ENCODE measurements around the gene LGR5. TPM values are rescaled to one million over a fixed set of nuclear protein-coding genes. Genes with fewer than 3 reads are reported as not detected.

Gene LGR5, protein sequence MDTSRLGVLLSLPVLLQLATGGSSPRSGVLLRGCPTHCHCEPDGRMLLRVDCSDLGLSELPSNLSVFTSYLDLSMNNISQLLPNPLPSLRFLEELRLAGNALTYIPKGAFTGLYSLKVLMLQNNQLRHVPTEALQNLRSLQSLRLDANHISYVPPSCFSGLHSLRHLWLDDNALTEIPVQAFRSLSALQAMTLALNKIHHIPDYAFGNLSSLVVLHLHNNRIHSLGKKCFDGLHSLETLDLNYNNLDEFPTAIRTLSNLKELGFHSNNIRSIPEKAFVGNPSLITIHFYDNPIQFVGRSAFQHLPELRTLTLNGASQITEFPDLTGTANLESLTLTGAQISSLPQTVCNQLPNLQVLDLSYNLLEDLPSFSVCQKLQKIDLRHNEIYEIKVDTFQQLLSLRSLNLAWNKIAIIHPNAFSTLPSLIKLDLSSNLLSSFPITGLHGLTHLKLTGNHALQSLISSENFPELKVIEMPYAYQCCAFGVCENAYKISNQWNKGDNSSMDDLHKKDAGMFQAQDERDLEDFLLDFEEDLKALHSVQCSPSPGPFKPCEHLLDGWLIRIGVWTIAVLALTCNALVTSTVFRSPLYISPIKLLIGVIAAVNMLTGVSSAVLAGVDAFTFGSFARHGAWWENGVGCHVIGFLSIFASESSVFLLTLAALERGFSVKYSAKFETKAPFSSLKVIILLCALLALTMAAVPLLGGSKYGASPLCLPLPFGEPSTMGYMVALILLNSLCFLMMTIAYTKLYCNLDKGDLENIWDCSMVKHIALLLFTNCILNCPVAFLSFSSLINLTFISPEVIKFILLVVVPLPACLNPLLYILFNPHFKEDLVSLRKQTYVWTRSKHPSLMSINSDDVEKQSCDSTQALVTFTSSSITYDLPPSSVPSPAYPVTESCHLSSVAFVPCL
- not detected in 2 replicates for total RNA-seq

DNA sequence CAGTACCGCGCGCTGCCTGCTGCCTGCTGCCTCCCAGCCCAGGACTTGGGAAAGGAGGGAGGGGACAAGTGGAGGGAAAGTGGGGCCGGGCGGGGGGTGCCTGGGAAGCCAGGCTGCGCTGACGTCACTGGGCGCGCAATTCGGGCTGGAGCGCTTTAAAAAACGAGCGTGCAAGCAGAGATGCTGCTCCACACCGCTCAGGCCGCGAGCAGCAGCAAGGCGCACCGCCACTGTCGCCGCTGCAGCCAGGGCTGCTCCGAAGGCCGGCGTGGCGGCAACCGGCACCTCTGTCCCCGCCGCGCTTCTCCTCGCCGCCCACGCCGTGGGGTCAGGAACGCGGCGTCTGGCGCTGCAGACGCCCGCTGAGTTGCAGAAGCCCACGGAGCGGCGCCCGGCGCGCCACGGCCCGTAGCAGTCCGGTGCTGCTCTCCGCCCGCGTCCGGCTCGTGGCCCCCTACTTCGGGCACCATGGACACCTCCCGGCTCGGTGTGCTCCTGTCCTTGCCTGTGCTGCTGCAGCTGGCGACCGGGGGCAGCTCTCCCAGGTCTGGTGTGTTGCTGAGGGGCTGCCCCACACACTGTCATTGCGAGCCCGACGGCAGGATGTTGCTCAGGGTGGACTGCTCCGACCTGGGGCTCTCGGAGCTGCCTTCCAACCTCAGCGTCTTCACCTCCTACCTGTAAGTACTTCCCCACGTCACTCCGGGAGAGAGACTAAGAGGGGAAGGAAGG lies at the start of gene LGR5:
Gene LGR5 (plus strand): TSS at position 186 of the 732 bp plus-strand sequence. CDS start 283 bp downstream, at position 469.
- DNase-seq (ENCODE audit: low read depth): no peak
- peak within 1 kb of the TSS; percentile 43 for H3K4me3 ChIP-seq (ENCODE audit: low read depth, low read length)
- TF ChIP-seq, protein P1, sequence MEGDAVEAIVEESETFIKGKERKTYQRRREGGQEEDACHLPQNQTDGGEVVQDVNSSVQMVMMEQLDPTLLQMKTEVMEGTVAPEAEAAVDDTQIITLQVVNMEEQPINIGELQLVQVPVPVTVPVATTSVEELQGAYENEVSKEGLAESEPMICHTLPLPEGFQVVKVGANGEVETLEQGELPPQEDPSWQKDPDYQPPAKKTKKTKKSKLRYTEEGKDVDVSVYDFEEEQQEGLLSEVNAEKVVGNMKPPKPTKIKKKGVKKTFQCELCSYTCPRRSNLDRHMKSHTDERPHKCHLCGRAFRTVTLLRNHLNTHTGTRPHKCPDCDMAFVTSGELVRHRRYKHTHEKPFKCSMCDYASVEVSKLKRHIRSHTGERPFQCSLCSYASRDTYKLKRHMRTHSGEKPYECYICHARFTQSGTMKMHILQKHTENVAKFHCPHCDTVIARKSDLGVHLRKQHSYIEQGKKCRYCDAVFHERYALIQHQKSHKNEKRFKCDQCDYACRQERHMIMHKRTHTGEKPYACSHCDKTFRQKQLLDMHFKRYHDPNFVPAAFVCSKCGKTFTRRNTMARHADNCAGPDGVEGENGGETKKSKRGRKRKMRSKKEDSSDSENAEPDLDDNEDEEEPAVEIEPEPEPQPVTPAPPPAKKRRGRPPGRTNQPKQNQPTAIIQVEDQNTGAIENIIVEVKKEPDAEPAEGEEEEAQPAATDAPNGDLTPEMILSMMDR (conservative IDR thresholded peaks at IDR 0.05; ENCODE audit: low read depth, low read length): no peak

DNA sequence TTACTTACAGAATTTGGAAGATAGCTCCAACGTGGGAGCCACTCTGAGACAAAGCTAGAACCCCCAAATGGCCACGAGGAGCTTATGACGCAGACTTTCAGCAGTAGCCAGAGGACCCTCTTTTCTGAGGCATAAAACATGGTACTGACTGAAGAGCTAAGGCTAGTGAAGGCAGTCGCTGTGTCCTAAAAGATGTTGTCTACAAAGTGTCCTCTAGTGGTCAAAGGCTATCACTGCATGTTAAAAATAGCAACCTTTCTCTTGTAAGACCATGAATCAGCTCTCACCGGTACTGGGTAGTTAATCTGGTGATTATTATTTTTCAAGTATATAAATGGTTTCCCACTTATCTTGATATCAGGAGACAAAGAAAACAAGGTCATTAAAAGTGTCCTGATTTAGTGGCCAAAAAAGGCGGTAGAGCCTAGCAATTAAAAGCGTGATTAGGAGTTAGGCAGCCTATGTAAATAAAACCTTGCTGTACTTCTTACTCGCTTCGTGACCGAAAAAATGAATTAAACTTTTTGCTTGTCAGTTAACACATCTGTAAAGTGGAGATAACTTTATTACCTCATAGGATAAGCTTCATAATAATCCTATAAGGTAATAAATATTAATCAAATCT lies 47.0 kb upstream of the LGR5 start:
- TF ChIP-seq, protein P1 (conservative IDR thresholded peaks at IDR 0.05; ENCODE audit: low read depth, low read length): peak; percentile 91
- DNase-seq (ENCODE audit: low read depth): peak; percentile 57

DNA sequence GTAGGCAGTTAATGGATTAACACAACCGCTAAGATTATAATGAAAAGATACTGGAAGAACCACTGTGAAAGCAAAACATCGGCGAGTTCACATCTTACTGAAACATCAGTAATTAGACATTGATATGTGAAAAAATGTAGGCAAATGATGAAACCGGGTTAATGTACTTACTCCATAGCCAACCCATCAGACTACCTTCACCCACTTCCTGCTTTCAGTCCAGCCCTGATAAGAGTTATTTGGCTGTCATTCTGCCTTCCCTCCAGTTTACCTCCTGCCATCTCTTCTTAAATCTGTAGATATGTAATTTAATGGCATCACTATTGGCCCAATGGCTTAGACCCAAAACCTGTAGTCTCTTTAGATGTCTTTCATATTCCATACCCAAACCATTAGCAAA lies 46.0 kb upstream of the LGR5 start:
- DNase-seq (ENCODE audit: low read depth): no peak
- TF ChIP-seq, protein P1 (conservative IDR thresholded peaks at IDR 0.05; ENCODE audit: low read depth, low read length): no peak

More for the DNA sequence above, 47.0 kb upstream of the LGR5 start:
- no peak overlapping the region for H3K4me3 ChIP-seq (ENCODE audit: low read depth, low read length)

DNA sequence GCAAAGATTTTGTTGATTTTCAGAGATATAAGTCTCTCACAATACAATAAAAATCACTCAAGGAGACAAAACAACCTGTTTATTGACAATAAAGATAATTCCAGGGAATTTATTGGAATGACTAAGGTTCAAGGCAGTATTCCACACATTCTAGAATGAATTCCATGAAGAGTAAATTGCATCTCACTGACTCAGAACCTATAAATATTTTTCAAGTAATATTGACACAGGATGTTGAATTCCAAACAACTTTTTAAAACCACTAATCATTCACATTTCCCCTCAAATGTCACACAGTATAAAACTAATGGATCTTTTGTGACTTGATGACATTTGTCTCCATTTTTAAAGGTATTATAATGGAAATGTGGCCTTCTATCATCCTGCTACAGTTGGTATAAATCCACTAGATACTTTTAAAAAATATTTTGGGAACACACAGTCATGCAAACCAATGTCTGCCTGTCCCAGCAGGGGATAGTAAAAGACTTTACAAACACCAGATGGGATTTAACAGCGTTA lies 42.1 kb upstream of the LGR5 start:
- DNase-seq (ENCODE audit: low read depth): peak; percentile 18
- TF ChIP-seq, protein P1 (conservative IDR thresholded peaks at IDR 0.05; ENCODE audit: low read depth, low read length): no peak
- H3K4me3 ChIP-seq (ENCODE audit: low read depth, low read length): no peak overlapping the region

More for the DNA sequence above, 46.0 kb upstream of the LGR5 start:
- no peak overlapping the region for H3K4me3 ChIP-seq (ENCODE audit: low read depth, low read length)

DNA sequence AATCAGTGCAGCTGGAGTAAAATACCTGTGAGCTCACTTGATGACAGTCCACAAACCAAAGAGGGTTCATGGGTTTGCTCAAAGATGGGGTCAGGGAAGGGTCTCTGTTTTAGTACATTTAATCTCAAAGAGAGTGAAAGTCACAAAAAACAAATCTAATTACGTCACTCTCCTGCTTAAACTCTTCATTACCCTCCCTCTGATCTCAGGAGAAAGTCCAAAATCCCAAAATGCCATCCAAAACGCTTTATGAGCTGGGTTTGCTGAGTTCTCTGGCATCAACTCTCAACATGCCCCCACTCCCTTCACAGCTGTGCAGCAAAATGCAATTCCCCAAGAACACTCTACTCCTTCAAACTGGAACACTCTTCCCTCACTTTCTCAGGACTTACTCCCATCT lies 40.4 kb upstream of the LGR5 start:
- no peak overlapping the region for H3K4me3 ChIP-seq (ENCODE audit: low read depth, low read length)
- TF ChIP-seq, protein P1 (conservative IDR thresholded peaks at IDR 0.05; ENCODE audit: low read depth, low read length): no peak

DNA sequence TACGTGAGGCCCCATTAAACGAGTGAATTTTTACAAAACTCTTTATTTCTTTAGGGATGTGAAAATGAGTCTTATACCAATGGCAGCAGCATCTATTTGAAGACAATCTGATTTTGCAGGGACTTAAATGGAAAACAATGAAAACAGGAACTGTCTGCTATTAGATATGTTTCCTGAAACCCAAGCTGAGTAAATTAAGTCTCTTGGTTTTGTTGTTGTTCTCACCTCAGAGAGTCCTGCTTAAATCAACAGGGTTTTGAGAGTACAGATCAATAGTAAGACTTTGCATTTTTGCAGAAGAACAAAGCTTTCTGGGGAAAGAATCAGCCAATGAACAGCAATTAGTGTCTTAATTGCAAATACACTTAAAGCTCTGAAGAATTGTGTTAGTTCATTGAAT lies 39.1 kb upstream of the LGR5 start:
- no peak for DNase-seq (ENCODE audit: low read depth)
- no peak overlapping the region for H3K4me3 ChIP-seq (ENCODE audit: low read depth, low read length)
- TF ChIP-seq, protein P1 (conservative IDR thresholded peaks at IDR 0.05; ENCODE audit: low read depth, low read length): no peak

More for the DNA sequence above, 40.4 kb upstream of the LGR5 start:
- DNase-seq (ENCODE audit: low read depth): no peak
